Endometrial microvascular endothelial cells (primary cell): ENCODE results near the gene CCR7. TPM values are rescaled to one million over a fixed set of nuclear protein-coding genes. Genes with fewer than 3 reads are reported as not detected.

Source experiments
- in situ Hi-C: cut with HindIII; loops from 2 replicates; pipeline ENCODE4 v1.10.0; 2017; ENCODE audit warnings: low sequenced_read_pairs, low pct_unique_long_range_greater_than_20kb; ENCODE audit errors: inconsistent ontology term
- total RNA-seq: library from RNA; depleted of rRNA; stranded (reverse); fragments of >200 nt; gene quantifications from one replicate; pipeline ENCODE4 v1.2.3, GENCODE V29; 2015; ENCODE audit errors: inconsistent ontology term

The CCR7 gene
- total RNA-seq, 1 donor from 2014 or later: not detected

DNA sequence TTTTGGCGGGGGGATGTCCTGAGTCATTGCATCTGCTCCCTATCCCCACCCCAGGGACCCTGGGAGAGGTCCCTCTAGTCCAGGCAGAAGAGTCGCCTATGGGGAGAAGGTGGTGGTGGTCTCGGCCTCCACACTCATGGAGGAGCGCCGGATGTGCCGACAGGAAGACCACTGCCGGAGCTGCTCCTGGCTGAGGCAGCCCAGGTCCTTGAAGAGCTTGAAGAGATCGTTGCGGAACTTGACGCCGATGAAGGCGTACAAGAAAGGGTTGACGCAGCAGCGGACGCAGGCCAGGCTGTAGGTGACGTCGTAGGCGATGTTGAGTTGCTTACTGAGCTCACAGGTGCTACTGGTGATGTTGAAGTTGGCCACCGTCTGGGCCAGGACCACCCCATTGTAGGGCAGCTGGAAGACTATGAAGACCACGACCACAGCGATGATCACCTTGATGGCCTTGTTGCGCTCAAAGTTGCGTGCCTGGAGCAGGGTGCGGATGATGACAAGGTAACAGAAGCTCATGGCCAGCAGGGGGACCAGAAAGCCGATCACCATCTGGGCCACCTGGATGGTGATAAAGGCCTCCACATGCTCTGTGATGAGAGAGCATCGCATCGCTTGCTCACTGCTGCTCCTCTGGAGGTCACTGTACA, 10.5 kb downstream of the CCR7 start:
- in situ Hi-C loops: no loop called here

GRCh38 chr17:40553694-40554534, 11.4 kb downstream of the CCR7 start:
- in situ Hi-C loops: no loop called here

DNA sequence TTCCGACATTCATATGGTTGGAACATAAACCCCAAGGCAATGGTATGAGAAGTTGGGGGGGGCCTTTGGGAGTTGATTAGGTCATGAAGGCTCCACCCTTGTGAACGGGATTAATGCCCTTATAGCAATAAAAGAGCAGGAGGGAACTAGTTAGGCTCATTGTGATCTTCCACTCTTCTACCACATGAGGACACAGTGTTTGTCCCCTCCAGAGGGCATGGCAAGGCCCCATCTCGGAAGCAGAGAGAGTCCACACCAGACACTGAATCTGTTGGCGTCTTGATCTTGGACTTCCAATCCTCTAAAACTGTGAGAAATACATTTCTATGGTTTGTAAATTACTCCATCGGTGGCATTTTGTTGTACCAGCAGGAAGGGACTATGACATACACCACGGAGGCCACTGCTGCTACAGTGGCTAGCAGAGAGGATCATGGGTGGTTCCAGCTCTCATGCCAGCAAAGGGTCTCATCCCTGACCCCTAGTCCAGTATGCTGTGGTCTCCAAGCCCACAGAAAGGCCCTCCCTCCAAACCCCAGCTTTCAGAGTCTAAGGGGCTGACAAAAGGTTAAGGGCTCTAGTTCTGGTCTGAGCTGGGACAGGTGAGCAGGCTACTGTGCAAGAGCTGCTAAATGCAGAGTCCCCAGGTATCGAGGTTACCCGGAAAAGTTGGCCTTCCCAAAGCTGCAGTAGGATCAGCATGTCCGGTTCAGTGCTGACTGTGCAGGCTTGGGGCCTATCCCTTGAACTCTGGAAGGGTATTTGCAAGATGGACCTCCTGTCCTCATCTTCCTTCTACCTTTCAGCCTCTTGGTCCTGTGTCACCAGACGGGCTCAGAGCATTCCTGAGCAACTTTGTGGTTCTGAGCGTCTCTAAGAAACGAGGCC, 12.2 kb downstream of the CCR7 start:
- in situ Hi-C loops: no loop called here

DNA sequence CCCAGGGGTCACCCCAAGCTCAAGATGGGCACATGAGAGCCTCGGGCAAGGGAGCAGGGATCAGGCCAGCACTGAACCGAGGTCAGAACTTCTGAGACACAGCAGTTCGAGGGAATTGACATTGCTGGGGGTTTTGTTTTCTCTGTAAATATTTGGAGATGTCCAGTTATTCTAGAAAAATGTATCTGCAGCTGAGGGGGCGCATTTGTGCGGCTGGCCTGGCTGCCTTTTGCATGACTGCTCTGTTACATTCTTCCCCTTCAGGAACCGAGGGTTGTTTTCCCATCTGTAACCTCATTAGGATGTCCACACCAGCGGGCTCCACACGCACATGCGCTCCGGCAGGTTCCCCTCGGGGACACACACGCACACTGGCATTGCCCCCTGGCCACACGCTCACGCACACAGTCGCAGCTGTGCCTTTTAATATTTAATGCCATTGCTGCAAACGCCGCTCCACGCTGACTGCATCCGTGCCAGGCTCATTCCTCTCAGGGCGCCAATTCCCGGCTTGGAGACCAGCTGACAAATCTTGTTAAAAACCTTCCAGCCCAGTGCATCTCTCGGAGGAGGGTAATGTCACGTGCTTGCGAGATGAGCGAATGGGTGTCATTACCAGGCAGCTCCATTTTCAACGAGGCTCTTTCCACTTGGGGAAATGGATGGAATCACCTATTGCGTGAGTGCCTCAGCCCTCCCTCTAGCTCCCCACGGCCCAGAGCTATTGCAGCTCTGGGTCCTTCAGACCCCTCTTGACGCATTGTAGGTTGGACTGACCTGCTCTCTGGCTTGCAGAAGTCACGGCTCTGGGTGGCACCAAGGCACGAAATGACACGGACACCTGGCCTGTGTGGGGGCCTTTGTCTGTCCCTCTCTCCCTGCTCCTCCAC, 13.1 kb downstream of the CCR7 start:
- in situ Hi-C loops: no loop called here

- in situ Hi-C loops: no loop called here
Measured at GRCh38 chr17:40551091-40551878, 14.0 kb downstream of the CCR7 start.

GRCh38 chr17:40550608-40551007, 14.7 kb downstream of the CCR7 start:
- in situ Hi-C loops: no loop called here

DNA sequence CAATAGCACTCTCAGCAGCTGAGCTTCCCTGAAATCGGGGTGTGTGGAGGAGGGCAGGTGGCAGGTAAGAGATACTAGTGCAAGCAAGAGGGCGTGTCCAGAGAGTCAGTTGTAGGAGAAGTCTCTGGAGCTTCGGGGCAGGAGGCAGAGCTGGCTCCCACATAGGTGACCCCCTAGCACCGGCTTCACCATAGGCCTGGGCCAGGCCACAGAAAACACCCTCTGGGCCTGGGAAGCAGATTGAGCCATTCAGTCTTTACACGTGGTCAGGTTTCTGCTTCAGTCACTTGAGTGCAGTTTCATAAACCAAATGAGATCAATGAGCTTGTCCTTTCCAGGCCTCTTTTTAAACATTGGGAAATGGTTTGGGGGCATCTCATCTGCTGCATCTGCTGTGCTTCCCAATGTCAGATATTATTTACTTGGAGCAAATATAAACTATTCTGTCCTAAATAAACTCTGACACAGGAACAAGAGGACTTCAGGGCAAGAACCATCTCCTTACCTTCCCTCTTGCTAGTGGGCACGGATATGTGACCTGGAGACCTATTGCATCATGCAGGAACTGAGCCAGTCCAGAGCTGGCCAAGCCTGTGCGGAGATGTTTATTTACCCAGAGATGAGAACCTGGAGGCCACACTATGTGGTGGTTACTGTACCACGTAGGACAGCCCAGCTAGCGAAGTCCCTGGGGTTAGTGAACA, 16.1 kb downstream of the CCR7 start:
- in situ Hi-C loops: loop anchor here (10.0 kb wide), 1 partner anchor 104 kb away; the partner anchor contains the start of gene IGFBP4

GRCh38 chr17:40548491-40548981, 16.7 kb downstream of the CCR7 start:
- in situ Hi-C loops: loop anchor here (10.0 kb wide), 1 partner anchor 104 kb away; the partner anchor contains the start of gene IGFBP4

DNA sequence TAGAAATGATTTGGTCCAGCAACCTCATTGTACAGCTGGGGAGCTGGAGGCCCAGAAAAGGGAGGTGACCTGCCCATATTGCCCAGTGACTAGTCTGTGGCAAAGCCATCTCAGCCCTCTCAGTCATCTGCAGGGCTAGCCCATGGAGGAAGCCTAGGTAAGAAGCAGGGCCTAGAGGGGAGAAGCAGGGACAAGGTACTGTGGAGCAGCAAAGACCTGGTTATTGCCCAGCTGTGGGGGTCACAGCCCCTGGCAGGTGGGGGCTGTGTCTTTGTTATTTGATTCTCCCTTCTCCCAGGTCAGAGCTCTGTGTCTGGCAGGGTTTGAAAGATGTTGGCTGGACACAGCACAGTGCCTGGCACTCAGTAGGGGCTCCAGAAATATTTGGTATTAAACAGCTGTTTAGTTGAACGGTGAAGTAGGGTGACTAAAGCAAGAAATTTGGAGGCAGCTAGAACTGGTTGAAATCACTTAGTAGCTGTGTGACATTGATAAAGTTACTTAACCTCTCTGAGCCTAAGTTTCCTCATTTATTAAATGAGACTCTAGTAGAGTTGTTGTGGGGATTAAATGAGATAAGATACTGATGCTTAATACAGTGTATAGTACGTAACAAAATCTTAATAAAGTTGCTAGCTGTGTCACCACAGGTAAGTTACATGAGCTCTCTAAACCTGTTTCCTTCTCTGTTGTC, 17.3 kb downstream of the CCR7 start:
- in situ Hi-C loops: loop anchor here (10.0 kb wide), 1 partner anchor 103 kb away; the partner anchor contains the start of gene IGFBP4

DNA sequence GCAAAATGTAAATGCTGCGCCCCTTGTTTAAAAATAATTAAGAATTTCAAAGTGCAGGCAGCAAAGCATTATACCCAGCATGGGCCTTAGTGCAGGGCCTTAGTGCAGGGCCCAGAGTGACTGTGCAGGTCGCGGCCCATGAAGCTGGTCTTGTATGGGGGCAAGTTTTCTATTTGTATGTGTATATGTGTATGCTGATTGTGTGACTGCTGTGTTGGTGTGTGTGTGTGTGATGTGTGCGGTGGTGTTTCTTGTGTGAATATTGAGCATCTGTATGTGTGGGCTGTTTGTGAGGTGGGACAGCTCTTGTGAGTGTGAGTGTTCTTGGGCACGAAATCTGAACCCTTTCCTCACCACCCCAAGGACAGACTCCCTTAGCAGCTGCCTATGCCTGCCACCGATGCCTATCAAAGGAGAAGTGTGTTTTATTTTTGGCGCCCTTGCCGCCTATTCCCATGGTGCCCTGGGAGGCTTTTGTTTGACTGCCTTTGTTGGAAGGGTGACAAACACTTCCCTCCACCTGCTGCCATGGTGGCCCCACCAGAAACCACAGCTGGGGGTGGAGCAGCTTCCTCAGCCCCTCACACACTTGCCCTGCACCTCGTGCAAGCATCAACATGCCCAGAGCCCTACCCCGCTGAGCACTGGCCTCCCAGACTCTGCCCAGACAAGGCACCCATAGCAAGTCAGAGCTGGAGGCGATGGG, 18.0 kb downstream of the CCR7 start:
- in situ Hi-C loops: loop anchor here (10.0 kb wide), 1 partner anchor 102 kb away; the partner anchor contains the start of gene IGFBP4

GRCh38 chr17:40546497-40546896, 18.8 kb downstream of the CCR7 start:
- in situ Hi-C loops: loop anchor here (10.0 kb wide), 1 partner anchor 102 kb away; the partner anchor contains the start of gene IGFBP4

DNA sequence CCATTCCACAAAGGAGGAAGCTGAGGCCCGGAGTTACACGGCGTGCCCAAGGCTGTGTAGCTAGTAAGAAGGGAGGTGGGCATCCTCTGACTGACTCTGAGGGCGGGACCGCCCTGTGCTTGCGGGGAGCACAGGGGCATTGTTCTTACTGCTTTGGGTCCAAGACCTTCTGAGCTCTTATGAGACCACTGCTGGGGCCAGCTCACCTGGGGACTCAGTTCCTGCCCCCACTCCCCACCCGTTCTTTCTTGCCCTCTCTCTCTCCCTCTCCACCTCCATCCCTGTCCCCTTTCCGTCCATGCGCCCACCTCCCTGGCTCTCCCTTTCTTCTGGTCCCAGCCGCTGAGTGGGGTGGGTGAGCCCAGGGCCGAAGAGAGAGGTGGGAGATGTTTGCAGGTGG, 19.6 kb downstream of the CCR7 start:
- in situ Hi-C loops: loop anchor here (10.0 kb wide), 1 partner anchor 101 kb away; the partner anchor contains the start of gene IGFBP4

DNA sequence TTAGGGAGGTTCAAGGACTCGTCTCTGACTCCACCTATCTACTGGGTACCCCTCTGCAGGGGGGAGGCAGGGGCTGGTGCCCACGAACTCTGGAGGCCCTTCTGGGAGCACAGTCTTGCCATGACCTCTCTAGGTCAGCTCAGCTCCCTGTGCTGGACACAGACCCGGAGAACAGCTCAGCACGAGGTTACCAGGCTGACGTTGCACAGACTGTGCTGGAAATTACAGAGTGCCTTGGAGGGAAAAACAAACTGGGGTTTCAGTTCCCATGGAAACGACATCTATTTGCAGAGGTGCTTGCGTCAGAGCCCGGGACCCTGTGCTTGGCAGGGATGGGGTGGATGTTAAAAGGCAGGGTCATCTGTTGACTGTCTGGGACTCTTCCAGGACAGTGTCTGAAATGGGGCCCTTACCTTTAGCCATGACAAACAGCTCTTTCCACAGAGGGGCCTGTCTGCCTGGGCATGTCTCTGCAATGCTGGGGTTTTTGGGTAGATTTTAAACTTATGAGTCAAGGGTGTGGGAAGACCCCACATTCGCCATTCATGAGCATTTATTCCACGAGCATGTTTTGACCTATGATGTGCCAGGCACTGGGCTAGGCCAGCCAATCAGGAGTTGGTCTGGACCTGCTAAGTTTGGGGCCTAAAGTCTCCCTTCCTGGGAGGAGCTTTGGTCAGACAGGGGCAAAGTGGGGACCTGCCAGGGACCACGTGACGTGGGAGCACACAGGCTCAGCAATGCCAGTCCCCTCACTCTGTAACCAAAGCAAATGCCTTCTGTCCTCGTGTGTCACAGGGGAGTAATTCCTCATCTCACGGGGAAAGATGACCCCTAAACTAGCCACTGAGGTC, 22.5 kb downstream of the CCR7 start:
- in situ Hi-C loops: loop anchor here (10.0 kb wide), 1 partner anchor 98 kb away; the partner anchor contains the start of gene IGFBP4

GRCh38 chr17:40541873-40542557, 23.3 kb downstream of the CCR7 start:
- in situ Hi-C loops: loop anchor here (10.0 kb wide), 1 partner anchor 97 kb away; the partner anchor contains the start of gene IGFBP4
